ENCODE data around the gene PPP1CC.
"Not testable (repeated sequence)": the region's sequence is repeated elsewhere in the genome, so short reads cannot be mapped to it uniquely, and the experiment has no call there.

The PPP1CC gene

GRCh38 chr12:110754101-110754793 lies 11.6 kb upstream of the PPP1CC start:
- no peak for DNase-seq

- DNase-seq = no peak
Measured at GRCh38 chr12:110750784-110751461, 8.2 kb upstream of the PPP1CC start.

GRCh38 chr12:110746550-110746949 lies 3.9 kb upstream of the PPP1CC start:
- no peak for DNase-seq

- DNase-seq = no peak
Measured at GRCh38 chr12:110745542-110746284, 3.0 kb upstream of the PPP1CC start.

- DNase-seq = no peak
Measured at GRCh38 chr12:110744601-110745264, 2.0 kb upstream of the PPP1CC start.

- peak; percentile 84 to 95 for DNase-seq
Measured at GRCh38 chr12:110744151-110744571, 1.5 kb upstream of the PPP1CC start.

GRCh38 chr12:110743571-110744093 lies 941 bp upstream of the PPP1CC start:
- peak in 1 of 2 donors; percentile 46 for DNase-seq

GRCh38 chr12:110742096-110742717 lies 484 bp downstream of the PPP1CC start:
- no peak for DNase-seq

GRCh38 chr12:110741341-110742095 lies 1.2 kb downstream of the PPP1CC start:
- DNase-seq = peak in 1 of 2 donors; percentile 15

- no peak for DNase-seq
Measured at GRCh38 chr12:110739894-110740293, 2.8 kb downstream of the PPP1CC start.

- DNase-seq = no peak
Measured at GRCh38 chr12:110739488-110739887, 3.2 kb downstream of the PPP1CC start.

GRCh38 chr12:110737532-110737931 lies 5.2 kb downstream of the PPP1CC start:
- no peak for DNase-seq

- DNase-seq = not testable (repeated sequence)
Measured at GRCh38 chr12:110737016-110737415, 5.7 kb downstream of the PPP1CC start.

- no peak for DNase-seq
Measured at GRCh38 chr12:110733900-110734299, 8.8 kb downstream of the PPP1CC start.

- DNase-seq = no peak
Measured at GRCh38 chr12:110733089-110733715, 9.5 kb downstream of the PPP1CC start.

- no peak for DNase-seq
Measured at GRCh38 chr12:110732572-110732971, 10.1 kb downstream of the PPP1CC start.

- no peak for DNase-seq
Measured at GRCh38 chr12:110731479-110731878, 11.2 kb downstream of the PPP1CC start.

- DNase-seq = no peak
Measured at GRCh38 chr12:110728628-110729027, 14.1 kb downstream of the PPP1CC start.

- DNase-seq = no peak
Measured at GRCh38 chr12:110726708-110727369, 15.9 kb downstream of the PPP1CC start.

- no peak for DNase-seq
Measured at GRCh38 chr12:110726028-110726427, 16.7 kb downstream of the PPP1CC start.

- DNase-seq = no peak
Measured at GRCh38 chr12:110725267-110725666, 17.4 kb downstream of the PPP1CC start.

Measured in hippocampal formation (tissue), 2 donors.